ENCODE results near the gene ROR1. TPM values are rescaled to one million over a fixed set of nuclear protein-coding genes. Genes with fewer than 3 reads are reported as not detected.

Gene ROR1
- total and polyA plus RNA-seq, 7 experiments from 2014 or later = 0.07 to 0.22 (median 0.16) TPM; not detected in 4

DNA sequence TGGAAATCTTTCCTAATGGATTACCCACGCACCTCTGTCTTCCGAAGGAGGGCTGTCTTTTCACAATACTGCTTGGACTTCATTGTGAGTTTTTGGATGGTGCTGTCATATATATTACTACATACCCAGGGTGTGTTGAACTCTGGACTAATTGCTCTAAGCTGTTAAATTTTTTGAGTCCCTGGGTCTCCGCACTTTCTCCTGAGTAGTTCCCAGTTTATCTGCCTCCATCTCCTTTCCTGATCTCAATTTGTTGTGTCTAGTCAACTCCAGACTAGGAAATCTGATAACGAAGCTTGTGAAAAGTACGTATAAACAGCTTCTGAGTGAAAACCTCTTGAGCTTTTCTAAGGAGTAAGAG, 211.1 kb downstream of the ROR1 start:
- CTCF ChIA-PET = no interaction called here
- H3K9me3 Mint-ChIP-seq = peaks cover 0 to 7% (median 0%) of the 10 kb centered on the region in 11 donors
- Histone ChIP-seq H3K4me3 (ENCODE audit: low read length) (no peak overlapping the region), H3K27me3 (ENCODE audit: control insufficient read depth in 2 of 2, insufficient read depth in 2 of 2, low read length in 2 of 2) (no peaks in the 10 kb centered on the region), H3K27ac (ENCODE audit: low read depth, low read length) (no peak overlapping the region), H3K4me1 (ENCODE audit: control insufficient read depth in 2 of 2, insufficient read depth in 2 of 2, low read length in 2 of 2) (no peaks in the 10 kb centered on the region), H3K36me3 (ENCODE audit: control insufficient read depth in 2 of 3, insufficient read depth in 3 of 3, low read length in 3 of 3) (no peaks in the 10 kb centered on the region), H3K9me3 (ENCODE audit: control insufficient read depth in 2 of 3, low read length in 3 of 3) (no peaks in the 10 kb centered on the region)
- DNase-seq (no peak), ATAC-seq (no peak)
- POLR2A ChIA-PET = no interaction called here
- H3K4me1 Mint-ChIP-seq = no peaks in the 10 kb centered on the region
- no peak overlapping the region for H3K4me3 Mint-ChIP-seq
- peaks cover 2 to 12% (median 9%) of the 10 kb centered on the region in 5 donors for H3K27me3 Mint-ChIP-seq
- H3K27ac Mint-ChIP-seq = no peak overlapping the region
- H3K36me3 Mint-ChIP-seq = no peaks in the 10 kb centered on the region
- intact Hi-C loops (cut with micrococcal nuclease) = no loop called here

DNA sequence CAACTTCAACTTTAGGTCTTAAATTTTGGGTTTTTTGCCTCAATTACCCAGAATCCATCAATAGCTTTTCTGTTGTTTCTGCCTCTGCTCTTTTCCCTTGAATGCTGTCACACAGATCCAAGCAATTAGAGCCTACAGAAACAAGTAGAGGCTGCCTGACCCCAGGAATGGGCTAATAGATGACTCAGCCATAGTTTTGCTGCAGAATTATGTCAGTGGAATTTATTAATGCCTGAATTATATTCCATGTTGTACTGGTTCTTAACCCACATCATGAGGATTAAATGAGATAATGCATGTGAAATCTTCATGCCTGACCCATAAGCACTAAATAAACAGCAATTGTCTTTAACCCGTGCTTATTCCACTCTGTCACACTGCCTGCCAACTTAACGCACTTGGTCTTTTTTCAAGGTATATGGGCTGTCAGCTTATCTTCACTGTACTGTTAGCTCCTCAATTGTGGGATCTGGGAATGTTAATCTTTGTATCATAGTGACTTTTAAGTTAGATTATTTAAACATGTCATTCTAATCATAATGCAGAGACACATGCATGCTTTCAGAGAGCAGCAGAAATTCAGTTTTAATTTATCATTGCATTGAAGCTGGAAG, 213.3 kb downstream of the ROR1 start:
- peaks cover 2 to 21% (median 14%) of the 10 kb centered on the region in 5 donors for H3K27me3 Mint-ChIP-seq
- Histone ChIP-seq H3K9me3 (ENCODE audit: control insufficient read depth in 2 of 3, low read length in 3 of 3) (no peaks in the 10 kb centered on the region), H3K36me3 (ENCODE audit: control insufficient read depth in 2 of 3, insufficient read depth in 3 of 3, low read length in 3 of 3) (no peaks in the 10 kb centered on the region), H3K4me3 (ENCODE audit: low read length) (no peak overlapping the region), H3K27me3 (ENCODE audit: control insufficient read depth in 2 of 2, insufficient read depth in 2 of 2, low read length in 2 of 2) (no peaks in the 10 kb centered on the region), H3K27ac (ENCODE audit: low read depth, low read length) (no peak overlapping the region), H3K4me1 (ENCODE audit: control insufficient read depth in 2 of 2, insufficient read depth in 2 of 2, low read length in 2 of 2) (no peaks in the 10 kb centered on the region)
- ATAC-seq (no peak), DNase-seq (no peak)
- no peaks in the 10 kb centered on the region for H3K36me3 Mint-ChIP-seq
- intact Hi-C loops (cut with micrococcal nuclease) = no loop called here
- POLR2A ChIA-PET = no interaction called here
- no peak overlapping the region for H3K4me3 Mint-ChIP-seq
- peaks cover 0 to 8% (median 0%) of the 10 kb centered on the region in 11 donors for H3K9me3 Mint-ChIP-seq
- no peaks in the 10 kb centered on the region for H3K4me1 Mint-ChIP-seq
- H3K27ac Mint-ChIP-seq = no peak overlapping the region
- CTCF ChIA-PET = no interaction called here

DNA sequence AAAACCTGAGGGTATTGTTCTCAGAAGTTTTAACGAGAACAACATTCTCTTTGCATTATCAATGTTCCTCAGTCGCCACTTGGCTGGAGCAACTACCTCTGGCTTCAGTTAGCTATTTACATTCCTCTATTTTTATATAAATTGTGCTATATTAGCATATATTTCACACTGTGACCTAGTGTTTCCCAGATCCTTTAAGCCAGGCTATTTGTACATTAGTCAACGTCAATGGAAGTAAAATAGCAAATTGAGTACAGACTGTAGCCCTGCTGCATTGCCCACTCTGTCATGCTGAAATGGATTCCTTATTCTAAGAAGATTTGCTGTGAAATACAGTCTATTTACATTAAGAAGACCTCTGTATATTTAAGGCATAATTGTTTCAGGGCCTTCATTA, 213.8 kb downstream of the ROR1 start:
- Mint-ChIP-seq H3K27ac (no peak overlapping the region), H3K36me3 (no peaks in the 10 kb centered on the region), H3K4me1 (no peaks in the 10 kb centered on the region), H3K27me3 (peaks cover 2 to 21% (median 14%) of the 10 kb centered on the region in 5 donors), H3K9me3 (peaks cover 0 to 8% (median 0%) of the 10 kb centered on the region in 11 donors), H3K4me3 (no peak overlapping the region)
- Histone ChIP-seq H3K36me3 (ENCODE audit: control insufficient read depth in 2 of 3, insufficient read depth in 3 of 3, low read length in 3 of 3) (no peaks in the 10 kb centered on the region), H3K27me3 (ENCODE audit: control insufficient read depth in 2 of 2, insufficient read depth in 2 of 2, low read length in 2 of 2) (no peaks in the 10 kb centered on the region), H3K9me3 (ENCODE audit: control insufficient read depth in 2 of 3, low read length in 3 of 3) (no peaks in the 10 kb centered on the region), H3K4me3 (ENCODE audit: low read length) (no peak overlapping the region), H3K27ac (ENCODE audit: low read depth, low read length) (no peak overlapping the region), H3K4me1 (ENCODE audit: control insufficient read depth in 2 of 2, insufficient read depth in 2 of 2, low read length in 2 of 2) (no peaks in the 10 kb centered on the region)
- intact Hi-C loops (cut with micrococcal nuclease) = no loop called here
- ChIA-PET CTCF (no interaction called here), POLR2A (no interaction called here)
- DNase-seq (no peak), ATAC-seq (no peak)

DNA sequence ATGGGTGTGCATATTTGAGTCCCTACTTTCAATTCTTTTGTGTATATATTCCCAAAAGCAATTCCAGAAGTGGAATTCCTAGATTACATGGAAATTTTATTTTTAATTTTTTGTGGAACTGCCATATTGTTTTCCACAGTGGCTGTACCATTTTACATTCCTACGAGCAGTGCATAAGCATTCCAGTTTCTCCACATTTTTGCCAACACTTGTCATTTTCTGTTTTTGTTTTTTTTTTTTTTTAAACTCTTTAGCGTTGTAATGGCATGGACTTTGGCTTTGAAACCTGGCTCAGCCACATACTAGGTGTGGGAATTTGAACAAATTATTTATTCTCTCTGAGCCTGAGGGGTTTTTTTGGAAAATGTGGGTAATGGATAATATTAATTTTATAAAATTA, 215.1 kb downstream of the ROR1 start:
- no peak overlapping the region for H3K4me3 Mint-ChIP-seq
- Histone ChIP-seq H3K27ac (ENCODE audit: low read depth, low read length) (no peak overlapping the region), H3K36me3 (ENCODE audit: control insufficient read depth in 2 of 3, insufficient read depth in 3 of 3, low read length in 3 of 3) (no peaks in the 10 kb centered on the region), H3K4me3 (ENCODE audit: low read length) (no peak overlapping the region), H3K4me1 (ENCODE audit: control insufficient read depth in 2 of 2, insufficient read depth in 2 of 2, low read length in 2 of 2) (no peaks in the 10 kb centered on the region), H3K9me3 (ENCODE audit: control insufficient read depth in 2 of 3, low read length in 3 of 3) (no peaks in the 10 kb centered on the region), H3K27me3 (ENCODE audit: control insufficient read depth in 2 of 2, insufficient read depth in 2 of 2, low read length in 2 of 2) (no peaks in the 10 kb centered on the region)
- intact Hi-C loops (cut with micrococcal nuclease) = no loop called here
- no peaks in the 10 kb centered on the region for H3K4me1 Mint-ChIP-seq
- H3K36me3 Mint-ChIP-seq = no peaks in the 10 kb centered on the region
- no peak overlapping the region for H3K27ac Mint-ChIP-seq
- peaks cover 2 to 21% (median 16%) of the 10 kb centered on the region in 5 donors for H3K27me3 Mint-ChIP-seq
- ChIA-PET POLR2A (no interaction called here), CTCF (no interaction called here)
- ATAC-seq (no peak), DNase-seq (no peak)
- peaks cover 0 to 8% (median 0%) of the 10 kb centered on the region in 11 donors for H3K9me3 Mint-ChIP-seq

DNA sequence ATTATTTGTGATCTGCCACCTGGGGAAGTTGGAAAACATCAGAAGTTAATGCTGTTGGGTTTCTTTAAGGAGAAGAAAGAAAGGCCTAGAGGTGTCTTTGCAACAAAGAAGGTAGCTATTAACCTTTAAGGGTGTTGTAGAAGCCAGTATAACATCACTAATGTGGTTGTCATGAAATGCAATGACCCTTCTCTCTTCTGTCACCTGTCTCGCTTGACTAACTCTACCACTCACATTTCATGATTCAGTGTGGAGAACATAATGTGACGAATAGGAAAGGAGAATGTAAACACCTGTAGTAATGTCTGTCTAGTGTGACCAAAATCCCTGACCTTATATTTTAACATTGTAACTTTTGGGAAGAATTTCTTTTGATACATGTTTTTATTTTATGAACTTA, 217.9 kb downstream of the ROR1 start:
- no peak overlapping the region for H3K4me3 ChIP-seq (ENCODE audit: low read length)
- DNase-seq (no peak), ATAC-seq (no peak)
- peaks cover 0 to 8% (median 0%) of the 10 kb centered on the region in 11 donors for H3K9me3 Mint-ChIP-seq
- H3K4me3 Mint-ChIP-seq = no peak overlapping the region
- no peaks in the 10 kb centered on the region for H3K4me1 Mint-ChIP-seq
- intact Hi-C loops (cut with micrococcal nuclease) = no loop called here
- H3K27me3 ChIP-seq (ENCODE audit: control insufficient read depth in 2 of 2, insufficient read depth in 2 of 2, low read length in 2 of 2) = no peaks in the 10 kb centered on the region
- no peak overlapping the region for H3K27ac ChIP-seq (ENCODE audit: low read depth, low read length)
- ChIA-PET POLR2A (no interaction called here), CTCF (no interaction called here)
- peaks cover 2 to 26% (median 17%) of the 10 kb centered on the region in 5 donors for H3K27me3 Mint-ChIP-seq
- H3K27ac Mint-ChIP-seq = no peak overlapping the region
- H3K9me3 ChIP-seq (ENCODE audit: control insufficient read depth in 2 of 3, low read length in 3 of 3) = no peaks in the 10 kb centered on the region
- no peaks in the 10 kb centered on the region for H3K36me3 ChIP-seq (ENCODE audit: control insufficient read depth in 2 of 3, insufficient read depth in 3 of 3, low read length in 3 of 3)
- no peaks in the 10 kb centered on the region for H3K4me1 ChIP-seq (ENCODE audit: control insufficient read depth in 2 of 2, insufficient read depth in 2 of 2, low read length in 2 of 2)
- no peaks in the 10 kb centered on the region for H3K36me3 Mint-ChIP-seq

DNA sequence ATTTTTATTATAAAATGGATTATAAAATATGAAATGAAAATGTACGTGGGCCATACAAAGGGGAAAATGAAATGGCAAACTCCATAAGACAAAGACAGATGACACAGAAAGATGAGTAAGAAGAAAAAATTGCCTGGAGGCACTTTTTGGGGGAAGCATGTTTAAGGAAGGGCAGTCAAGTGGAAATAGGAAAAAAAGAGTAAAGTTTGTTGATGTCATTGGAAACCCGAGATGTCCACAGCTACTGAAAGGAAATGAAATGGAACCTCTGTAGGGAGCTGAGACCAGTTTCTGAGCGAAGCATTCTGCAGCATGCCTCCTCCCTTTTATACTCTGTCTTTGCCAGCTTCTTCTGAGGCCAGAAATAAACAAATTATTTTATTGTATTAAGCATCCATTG, 226.2 kb downstream of the ROR1 start:
- Mint-ChIP-seq H3K9me3 (peaks cover 0 to 3% (median 0%) of the 10 kb centered on the region in 11 donors), H3K4me1 (peaks cover 0 to 4% (median 2%) of the 10 kb centered on the region in 7 donors), H3K27ac (no peak overlapping the region), H3K4me3 (no peak overlapping the region), H3K27me3 (peaks cover 3 to 21% (median 10%) of the 10 kb centered on the region in 5 donors), H3K36me3 (no peaks in the 10 kb centered on the region)
- POLR2A ChIA-PET = no interaction called here
- Histone ChIP-seq H3K27ac (ENCODE audit: low read depth, low read length) (no peak overlapping the region), H3K27me3 (ENCODE audit: control insufficient read depth in 2 of 2, insufficient read depth in 2 of 2, low read length in 2 of 2) (peaks cover 0 to 3% of the 10 kb centered on the region in 2 donors), H3K4me1 (ENCODE audit: control insufficient read depth in 2 of 2, insufficient read depth in 2 of 2, low read length in 2 of 2) (no peaks in the 10 kb centered on the region), H3K4me3 (ENCODE audit: low read length) (no peak overlapping the region), H3K9me3 (ENCODE audit: control insufficient read depth in 2 of 3, low read length in 3 of 3) (no peaks in the 10 kb centered on the region), H3K36me3 (ENCODE audit: control insufficient read depth in 2 of 3, insufficient read depth in 3 of 3, low read length in 3 of 3) (no peaks in the 10 kb centered on the region)
- no peak for ATAC-seq
- no peak for DNase-seq
- intact Hi-C loops (cut with micrococcal nuclease) = no loop called here
- CTCF ChIA-PET = no interaction called here

DNA sequence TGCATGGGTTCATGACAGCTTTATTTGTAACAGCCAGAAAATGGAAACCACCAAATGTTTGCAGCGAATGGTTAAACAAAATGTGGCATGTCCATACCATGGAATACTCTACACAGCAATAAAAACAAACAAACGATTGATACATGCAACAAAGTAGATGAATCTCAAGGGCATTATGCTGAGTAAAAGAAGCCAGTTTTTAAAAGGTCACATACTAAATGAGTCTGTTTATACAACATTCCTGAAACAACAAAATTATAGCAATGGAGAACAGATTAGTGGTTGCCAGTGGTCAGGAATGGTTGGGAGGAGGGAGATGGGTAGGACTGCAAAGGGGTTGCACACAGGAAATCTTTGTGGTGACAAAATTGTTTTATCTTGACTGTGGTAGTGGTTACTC, 227.2 kb downstream of the ROR1 start:
- intact Hi-C loops (cut with micrococcal nuclease) = no loop called here
- Mint-ChIP-seq H3K4me3 (no peak overlapping the region), H3K4me1 (peaks cover 0 to 5% (median 2%) of the 10 kb centered on the region in 7 donors), H3K27ac (no peak overlapping the region), H3K27me3 (peaks cover 3 to 18% (median 6%) of the 10 kb centered on the region in 5 donors), H3K36me3 (no peaks in the 10 kb centered on the region), H3K9me3 (peaks cover 0 to 3% (median 0%) of the 10 kb centered on the region in 11 donors)
- no peak for DNase-seq
- Histone ChIP-seq H3K4me3 (ENCODE audit: low read length) (no peak overlapping the region), H3K36me3 (ENCODE audit: control insufficient read depth in 2 of 3, insufficient read depth in 3 of 3, low read length in 3 of 3) (no peaks in the 10 kb centered on the region), H3K4me1 (ENCODE audit: control insufficient read depth in 2 of 2, insufficient read depth in 2 of 2, low read length in 2 of 2) (no peaks in the 10 kb centered on the region), H3K9me3 (ENCODE audit: control insufficient read depth in 2 of 3, low read length in 3 of 3) (no peaks in the 10 kb centered on the region), H3K27ac (ENCODE audit: low read depth, low read length) (no peak overlapping the region), H3K27me3 (ENCODE audit: control insufficient read depth in 2 of 2, insufficient read depth in 2 of 2, low read length in 2 of 2) (peaks cover 0 to 3% of the 10 kb centered on the region in 2 donors)
- POLR2A ChIA-PET = no interaction called here
- CTCF ChIA-PET = no interaction called here
- ATAC-seq = no peak
